Testis (tissue), 2 donors: ENCODE results near the gene DDC.

Experiments used
- CTCF ChIP-seq, 3 experiments: fragments of 450-650 bp in 2 of 3; fragments of 200-600 bp in 1 of 3; sonication (generic) in 1 of 3; IDR thresholded peaks; one replicate each; pipeline ENCODE4 v1.5.1; 2016 to 2019; ENCODE audit warnings: antibody characterized with exemption in 3 of 3, mild to moderate bottlenecking in 2 of 3, moderate library complexity in 1 of 3
- POLR2A ChIP-seq: fragments of 450-650 bp; IDR thresholded peaks from one replicate; pipeline ENCODE4 v1.6.1; 2017; ENCODE audit warnings: antibody characterized with exemption, mild to moderate bottlenecking, moderate library complexity

- TF ChIP-seq CTCF (IDR thresholded peaks at IDR 0.05) (no peak), POLR2A (no peak)
These were observed 29.7 kb upstream of the DDC start for GRCh38 chr7:50594734-50595485.
